Sigmoid colon (tissue), 4 donors: Measurements from ENCODE around the gene POU2F3.

Experiments used
- EP300 ChIP-seq, 4 donors: sonication (generic); formaldehyde crosslinking; IDR thresholded peaks; one replicate each; pipeline ENCODE4 v1.6.1; 2017; ENCODE audit warnings: antibody characterized with exemption in 4 of 4
- POLR2A ChIP-seq, 2 donors: fragments of 450-650 bp; IDR thresholded peaks; one replicate each; pipeline ENCODE4 v1.6.1; 2016; ENCODE audit warnings: antibody characterized with exemption in 2 of 2, mild to moderate bottlenecking in 2 of 2, moderate library complexity in 2 of 2
- POLR2AphosphoS5 ChIP-seq, 4 donors: sonication (generic); formaldehyde crosslinking; IDR thresholded peaks; one replicate each; pipeline ENCODE4 v1.6.1; 2017; ENCODE audit warnings: antibody characterized with exemption in 4 of 4
- TF ChIP-seq, protein P1 (sequence below), 4 experiments: fragments of 450-650 bp in 3 of 4; fragments of 200-600 bp in 1 of 4; IDR thresholded peaks; one replicate each; pipeline ENCODE4 v1.5.1; 2016 to 2019; ENCODE audit warnings: antibody characterized with exemption in 4 of 4, mild to moderate bottlenecking in 3 of 4, moderate library complexity in 2 of 4

DNA sequence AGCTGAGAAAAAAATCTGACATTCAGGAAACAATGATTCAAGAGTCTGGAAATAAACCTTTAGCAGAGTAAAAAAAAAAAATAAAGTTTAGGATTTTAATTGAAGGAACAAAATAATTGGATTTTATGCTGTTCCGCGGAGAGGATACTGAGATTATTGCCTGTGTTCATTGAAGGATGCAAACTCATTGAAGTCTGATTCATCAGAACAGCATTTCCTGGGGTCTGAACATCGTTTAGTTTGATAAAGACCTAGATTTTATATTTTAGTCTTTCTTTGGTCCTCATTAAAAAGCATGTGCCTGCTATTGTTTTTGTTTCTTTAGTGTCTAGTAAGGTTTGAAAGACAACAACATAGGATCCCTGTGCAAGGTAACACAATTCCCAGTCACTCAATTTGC, 89.6 kb downstream of the POU2F3 start:
- TF ChIP-seq, protein P1, sequence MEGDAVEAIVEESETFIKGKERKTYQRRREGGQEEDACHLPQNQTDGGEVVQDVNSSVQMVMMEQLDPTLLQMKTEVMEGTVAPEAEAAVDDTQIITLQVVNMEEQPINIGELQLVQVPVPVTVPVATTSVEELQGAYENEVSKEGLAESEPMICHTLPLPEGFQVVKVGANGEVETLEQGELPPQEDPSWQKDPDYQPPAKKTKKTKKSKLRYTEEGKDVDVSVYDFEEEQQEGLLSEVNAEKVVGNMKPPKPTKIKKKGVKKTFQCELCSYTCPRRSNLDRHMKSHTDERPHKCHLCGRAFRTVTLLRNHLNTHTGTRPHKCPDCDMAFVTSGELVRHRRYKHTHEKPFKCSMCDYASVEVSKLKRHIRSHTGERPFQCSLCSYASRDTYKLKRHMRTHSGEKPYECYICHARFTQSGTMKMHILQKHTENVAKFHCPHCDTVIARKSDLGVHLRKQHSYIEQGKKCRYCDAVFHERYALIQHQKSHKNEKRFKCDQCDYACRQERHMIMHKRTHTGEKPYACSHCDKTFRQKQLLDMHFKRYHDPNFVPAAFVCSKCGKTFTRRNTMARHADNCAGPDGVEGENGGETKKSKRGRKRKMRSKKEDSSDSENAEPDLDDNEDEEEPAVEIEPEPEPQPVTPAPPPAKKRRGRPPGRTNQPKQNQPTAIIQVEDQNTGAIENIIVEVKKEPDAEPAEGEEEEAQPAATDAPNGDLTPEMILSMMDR (IDR thresholded peaks at IDR 0.05): no peak
- no peak for TF ChIP-seq POLR2A (IDR thresholded peaks at IDR 0.05)
- no peak for TF ChIP-seq POLR2AphosphoS5 (IDR thresholded peaks at IDR 0.05)
- no peak for TF ChIP-seq EP300 (IDR thresholded peaks at IDR 0.05)
